GM23338 (cell line): ENCODE results near the gene CNOT1. TPM values are rescaled to one million over a fixed set of nuclear protein-coding genes. Genes with fewer than 3 reads are reported as not detected.
"Not testable (repeated sequence)": the region's sequence is repeated elsewhere in the genome, so short reads cannot be mapped to it uniquely, and the experiment has no call there.

Experiments used
- ATAC-seq: fragments of 200-7000 bp; cut with Tn5 transposase; 3 replicates; pipeline ENCODE4 v1.9.1; 2020
- DNase-seq: peaks from one replicate; pipeline ENCODE4 v3.0.0-alpha.2; 2015; ENCODE audit warnings: low spot score
- H2AFZ ChIP-seq: fragments of 200-600 bp; sonication (generic); 2 replicates; pipeline ENCODE4 v1.8.0; 2016; ENCODE audit warnings: antibody characterized with exemption, mild to moderate bottlenecking, moderate library complexity
- H3F3A ChIP-seq: fragments of 200-600 bp; sonication (generic); replicated peaks from 2 replicates; pipeline ENCODE4 v1.8.0; 2017; ENCODE audit warnings: antibody characterized with exemption, mixed run types, low read depth
- H3K27ac ChIP-seq: fragments of 200-600 bp; sonication (generic); 2 replicates; pipeline ENCODE4 v1.6.1; 2016; ENCODE audit warnings: low read depth
- H3K27me3 ChIP-seq: fragments of 200-600 bp; sonication (generic); 2 replicates; pipeline ENCODE4 v1.8.0; 2016; ENCODE audit warnings: mild to moderate bottlenecking, mixed run types, moderate library complexity; ENCODE audit not compliant: insufficient read depth
- H3K36me3 ChIP-seq: fragments of 200-600 bp; sonication (generic); 2 replicates; pipeline ENCODE4 v1.8.0; 2016; ENCODE audit warnings: mild to moderate bottlenecking; ENCODE audit not compliant: insufficient read depth
- H3K4me1 ChIP-seq: fragments of 200-600 bp; sonication (generic); 2 replicates; pipeline ENCODE4 v1.8.0; 2016; ENCODE audit warnings: mild to moderate bottlenecking, moderate library complexity; ENCODE audit not compliant: insufficient read depth
- H3K4me2 ChIP-seq: fragments of 200-600 bp; sonication (generic); 2 replicates; pipeline ENCODE4 v1.7.1; 2017; ENCODE audit warnings: mixed run types
- H3K4me3 ChIP-seq: fragments of 200-600 bp; sonication (generic); 2 replicates; pipeline ENCODE4 v1.6.1; 2016; ENCODE audit warnings: mixed run types
- H3K79me2 ChIP-seq: fragments of 200-600 bp; sonication (generic); replicated peaks from 2 replicates; pipeline ENCODE4 v1.8.0; 2017; ENCODE audit warnings: mild to moderate bottlenecking; ENCODE audit not compliant: insufficient read depth
- H3K9me2 ChIP-seq: fragments of 200-600 bp; sonication (generic); 2 replicates; pipeline ENCODE4 v1.8.0; 2017; ENCODE audit not compliant: insufficient read depth
- H4K20me1 ChIP-seq: fragments of 200-600 bp; sonication (generic); replicated peaks from 2 replicates; pipeline ENCODE4 v1.8.0; 2017; ENCODE audit warnings: mild to moderate bottlenecking; ENCODE audit not compliant: insufficient read depth
- H3K27ac Mint-ChIP-seq: 2 replicates; pipeline ENCODE4 v1.8.0; 2020; ENCODE audit warnings: inconsistent platforms, mild to moderate bottlenecking, moderate library complexity, mixed read lengths
- H3K27me3 Mint-ChIP-seq: 3 replicates; pipeline ENCODE4 v1.8.0; 2022; ENCODE audit warnings: low read depth, mild to moderate bottlenecking, moderate library complexity, mixed read lengths, inconsistent platforms; ENCODE audit not compliant: insufficient read depth, poor library complexity
- H3K36me3 Mint-ChIP-seq: 3 replicates; pipeline ENCODE4 v1.8.0; 2021; ENCODE audit warnings: low read depth, mild to moderate bottlenecking, inconsistent platforms, moderate library complexity, mixed read lengths
- H3K4me1 Mint-ChIP-seq: 3 replicates; pipeline ENCODE4 v1.8.0; 2020; ENCODE audit warnings: mild to moderate bottlenecking, inconsistent platforms, mixed read lengths
- H3K4me3 Mint-ChIP-seq: 3 replicates; pipeline ENCODE4 v1.8.0; 2021; ENCODE audit warnings: moderate library complexity, mild to moderate bottlenecking, inconsistent platforms, mixed read lengths
- H3K9me3 Mint-ChIP-seq: 3 replicates; pipeline ENCODE4 v1.8.0; 2020; ENCODE audit warnings: moderate library complexity, mild to moderate bottlenecking, inconsistent platforms, mixed read lengths
- CREB1 ChIP-seq: fragments of 250-450 bp; sonication (Bioruptor Pico); IDR thresholded peaks from 2 replicates; pipeline ENCODE4 v1.5.0; 2020; ENCODE audit warnings: low read depth, mild to moderate bottlenecking, moderate library complexity
- JUNB ChIP-seq: IDR thresholded peaks from one replicate; pipeline ENCODE4 v1.6.1; 2016; ENCODE audit warnings: antibody characterized with exemption; ENCODE audit not compliant: unreplicated experiment
- NANOG ChIP-seq: IDR thresholded peaks from 2 replicates; pipeline ENCODE4 v1.6.1; 2016; ENCODE audit warnings: antibody characterized with exemption, borderline replicate concordance
- POLR2AphosphoS5 ChIP-seq: IDR thresholded peaks from 2 replicates; pipeline ENCODE4 v1.6.1; 2016; ENCODE audit warnings: antibody characterized with exemption, low read depth
- STAT1 ChIP-seq: IDR thresholded peaks from one replicate; pipeline ENCODE4 v1.6.1; 2016; ENCODE audit warnings: antibody characterized with exemption; ENCODE audit not compliant: unreplicated experiment
- ZNF331 ChIP-seq: fragments of 250-450 bp; sonication (Bioruptor Pico); IDR thresholded peaks from 2 replicates; pipeline ENCODE4 v1.5.0; 2020; ENCODE audit warnings: low read depth, mild to moderate bottlenecking, moderate library complexity
- ZNF462 ChIP-seq: fragments of 250-450 bp; sonication (Bioruptor Pico); IDR thresholded peaks from 2 replicates; pipeline ENCODE4 v1.5.0; 2020; ENCODE audit warnings: mild to moderate bottlenecking, moderate library complexity
- polyA plus RNA-seq: library from polyadenylated mRNA; unstranded; fragments of >200 nt; fragmentation: Nextera tagmentation; extraction: Ambion mirVana; gene quantifications from 2 replicates; pipeline ENCODE4 v1.2.1, GENCODE V29; 2016
- total RNA-seq: library from RNA; depleted of rRNA; stranded (reverse); fragments of >200 nt; shearing (Covaris generic); gene quantifications from 2 replicates; pipeline ENCODE4 v1.2.3, GENCODE V29; 2014
- TF ChIP-seq, protein P1 (sequence below): IDR thresholded peaks from 2 replicates; pipeline ENCODE4 v1.6.1; 2016; ENCODE audit warnings: antibody characterized with exemption

Gene CNOT1
- total and polyA plus RNA-seq, 2 experiments from 2014 or later = 59.2 to 298 TPM

DNA sequence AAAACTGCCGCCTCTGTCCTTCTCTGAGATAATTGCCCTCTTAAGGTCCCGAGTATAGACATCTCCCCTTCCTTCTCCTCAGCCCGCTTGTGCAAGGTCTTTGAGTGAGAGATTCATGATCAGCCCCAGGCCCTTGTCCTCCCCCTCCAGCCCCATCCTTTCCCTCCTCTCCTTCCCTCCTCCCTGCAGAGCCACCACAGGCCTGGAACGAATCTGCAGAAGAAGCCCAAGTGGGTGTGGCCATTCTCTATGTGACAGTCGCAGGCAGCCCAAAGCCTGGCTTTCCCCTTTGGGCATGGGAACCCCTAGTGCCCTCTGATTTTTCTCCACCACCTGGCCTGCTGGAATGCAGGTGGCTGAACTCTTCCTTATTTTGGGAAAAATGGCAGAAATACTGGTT lies 136.9 kb downstream of the CNOT1 start (continued):
- TF ChIP-seq, protein P1, sequence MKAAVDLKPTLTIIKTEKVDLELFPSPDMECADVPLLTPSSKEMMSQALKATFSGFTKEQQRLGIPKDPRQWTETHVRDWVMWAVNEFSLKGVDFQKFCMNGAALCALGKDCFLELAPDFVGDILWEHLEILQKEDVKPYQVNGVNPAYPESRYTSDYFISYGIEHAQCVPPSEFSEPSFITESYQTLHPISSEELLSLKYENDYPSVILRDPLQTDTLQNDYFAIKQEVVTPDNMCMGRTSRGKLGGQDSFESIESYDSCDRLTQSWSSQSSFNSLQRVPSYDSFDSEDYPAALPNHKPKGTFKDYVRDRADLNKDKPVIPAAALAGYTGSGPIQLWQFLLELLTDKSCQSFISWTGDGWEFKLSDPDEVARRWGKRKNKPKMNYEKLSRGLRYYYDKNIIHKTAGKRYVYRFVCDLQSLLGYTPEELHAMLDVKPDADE = no peak
- no peak for TF ChIP-seq STAT1
- TF ChIP-seq POLR2AphosphoS5 = no peak
- no peak for TF ChIP-seq ZNF462 (CRISPR knock-in tag)
- no peak for TF ChIP-seq ZNF331

DNA sequence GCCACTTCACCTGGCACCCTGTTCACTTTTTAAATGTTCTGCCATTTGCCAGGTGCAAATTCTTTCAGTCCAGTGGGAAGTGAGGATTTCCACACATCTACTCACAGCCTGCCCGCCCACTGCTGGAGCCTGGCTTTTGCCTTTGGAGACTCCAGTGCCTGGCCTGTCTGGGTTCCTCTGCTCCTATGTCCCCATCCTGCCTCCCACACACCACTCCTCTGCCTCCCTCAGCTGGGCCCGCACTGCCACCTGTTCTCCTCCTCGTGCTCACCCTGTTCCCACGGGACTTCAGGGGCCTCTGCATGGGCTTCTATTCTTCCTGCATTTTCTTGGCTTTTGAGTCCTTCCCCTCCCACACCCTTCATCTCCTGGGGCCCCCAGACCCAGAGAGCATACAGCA lies 137.6 kb downstream of the CNOT1 start:
- H3K79me2 ChIP-seq = no peaks in the 10 kb centered on the region
- H3F3A ChIP-seq = no peaks in the 10 kb centered on the region
- ATAC-seq (no peak), DNase-seq (no peak)
- H3K27me3 ChIP-seq = no peaks in the 10 kb centered on the region
- Mint-ChIP-seq H3K9me3 (no peaks in the 10 kb centered on the region; the same call in 2 of the 3 replicates), H3K27ac (no peak overlapping the region), H3K27me3 (peaks cover 24% of the 10 kb centered on the region), H3K4me3 (no peak overlapping the region), H3K4me1 (peaks cover 28% of the 10 kb centered on the region), H3K36me3 (no peaks in the 10 kb centered on the region)
- no peak overlapping the region for H3K4me3 ChIP-seq
- TF ChIP-seq, protein P1 = no peak
- TF ChIP-seq JUNB = no peak
- no peak for TF ChIP-seq CREB1
- no peak for TF ChIP-seq STAT1
- TF ChIP-seq NANOG = no peak
- H4K20me1 ChIP-seq = no peaks in the 10 kb centered on the region; the same call in 1 of the 2 replicates
- no peaks in the 10 kb centered on the region for H3K36me3 ChIP-seq
- no peak overlapping the region for H2AFZ ChIP-seq
- H3K4me1 ChIP-seq = no peaks in the 10 kb centered on the region; the same call in 1 of the 2 replicates
- H3K4me2 ChIP-seq = no peak overlapping the region
- no peak overlapping the region for H3K27ac ChIP-seq
- no peaks in the 10 kb centered on the region for H3K9me2 ChIP-seq

DNA sequence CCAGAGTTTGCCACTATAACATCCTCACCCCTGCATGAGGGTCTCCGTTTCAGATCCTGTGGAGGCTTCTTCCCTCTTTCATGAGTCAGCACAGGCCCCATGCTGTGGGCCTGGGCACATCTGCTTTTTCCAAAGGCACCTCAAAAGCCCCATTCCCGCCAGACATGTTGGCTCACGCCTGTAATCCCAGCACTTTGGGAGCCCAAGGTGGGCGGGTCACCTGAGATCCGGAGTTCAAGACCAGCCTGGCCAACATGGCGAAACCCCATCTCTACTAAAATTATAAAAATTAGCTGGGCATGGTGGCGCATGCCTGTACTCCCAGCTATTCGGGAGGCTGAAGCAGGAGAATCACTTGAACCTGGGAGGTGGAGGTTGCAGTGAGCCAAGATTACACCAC lies 139.1 kb downstream of the CNOT1 start:
- H3K4me3 Mint-ChIP-seq, H3K27ac ChIP-seq, H3K9me3 Mint-ChIP-seq, H3K27me3 ChIP-seq, H3K9me2 ChIP-seq, H3K36me3 Mint-ChIP-seq, DNase-seq, H3K4me3 ChIP-seq, H3F3A ChIP-seq, H3K27ac Mint-ChIP-seq, H4K20me1 ChIP-seq, H3K36me3 ChIP-seq, H3K4me1 ChIP-seq, H3K4me2 ChIP-seq, H2AFZ ChIP-seq, H3K79me2 ChIP-seq, ATAC-seq: not testable (repeated sequence)
- peaks cover 19% of the 10 kb centered on the region for H3K27me3 Mint-ChIP-seq
- peaks cover 17% of the 10 kb centered on the region for H3K4me1 Mint-ChIP-seq
